ENCODE results near the gene KCNK16. TPM values are rescaled to one million over a fixed set of nuclear protein-coding genes. Genes with fewer than 3 reads are reported as not detected.
A peak's percentile ranks its signal among the peaks of the same experiment; 100 is the strongest.

KCNK16 gene
- total and polyA plus RNA-seq, 4 donors, result not detected

- Histone ChIP-seq H3K9ac (ENCODE audit: insufficient read depth in 1 of 2, low read length in 2 of 2) (no peak within 1 kb of the TSS), H3K4me1 (ENCODE audit: control insufficient read depth in 5 of 5, insufficient read depth in 5 of 5, low read length in 5 of 5) (peaks cover 0 to 19% (median 0%) of the 10 kb centered on the region in 5 donors), H3K36me3 (ENCODE audit: control insufficient read depth in 4 of 4, insufficient read depth in 4 of 4, low read length in 4 of 4) (no peaks in the 10 kb centered on the region), H3K27ac (ENCODE audit: low read depth in 1 of 2, low read length in 1 of 2) (no peak within 1 kb of the TSS), H3K9me3 (ENCODE audit: control insufficient read depth in 4 of 4, insufficient read depth in 3 of 4, low read length in 3 of 4) (peaks cover 0 to 5% (median 0%) of the 10 kb centered on the region in 4 donors), H3K27me3 (ENCODE audit: control insufficient read depth in 3 of 3, insufficient read depth in 3 of 3, low read length in 2 of 3) (peaks cover 0 to 33% (median 3%) of the 10 kb centered on the region in 3 donors), H3K4me3 (peak within 1 kb of the TSS; percentile 40)
- no peak for TF ChIP-seq CTCF (IDR thresholded peaks at IDR 0.05; ENCODE audit: control extremely low read depth, extremely low read depth)
- DNase-seq, result peak in 1 of 3 donors; percentile 24
- WGBS, 2 donors, result 4 to 13% methylated on average over 24 to 27 of the region's 28 CpGs
- no peak for ATAC-seq (ENCODE audit: insufficient read depth, low FRiP score)
Observed at GRCh38 chr6:39314273-39314795, 8.2 kb downstream of the KCNK16 start, which contains the start of gene KCNK17. TSS of gene KCNK17 (minus strand) at chr6:39314419. CDS start at chr6:39314320, 99 bp downstream.

GRCh38 chr6:39313526-39314272, 8.8 kb downstream of the KCNK16 start:
- no peak overlapping the region for H3K27ac ChIP-seq (ENCODE audit: low read depth in 1 of 2, low read length in 1 of 2)
- peaks cover 0 to 5% (median 0%) of the 10 kb centered on the region in 4 donors for H3K9me3 ChIP-seq (ENCODE audit: control insufficient read depth in 4 of 4, insufficient read depth in 3 of 4, low read length in 3 of 4)
- DNase-seq, result peak in 1 of 3 donors; percentile 10

GRCh38 chr6:39312912-39313525, 9.5 kb downstream of the KCNK16 start:
- Histone ChIP-seq H3K27ac (ENCODE audit: low read depth in 1 of 2, low read length in 1 of 2) (no peak overlapping the region), H3K27me3 (ENCODE audit: control insufficient read depth in 3 of 3, insufficient read depth in 3 of 3, low read length in 2 of 3) (peaks cover 0 to 33% (median 3%) of the 10 kb centered on the region in 3 donors), H3K9ac (ENCODE audit: insufficient read depth in 1 of 2, low read length in 2 of 2) (no peak overlapping the region), H3K4me3 (no peak overlapping the region), H3K36me3 (ENCODE audit: control insufficient read depth in 4 of 4, insufficient read depth in 4 of 4, low read length in 4 of 4) (peaks cover 0 to 3% (median 0%) of the 10 kb centered on the region in 4 donors), H3K9me3 (ENCODE audit: control insufficient read depth in 4 of 4, insufficient read depth in 3 of 4, low read length in 3 of 4) (peaks cover 0 to 5% (median 0%) of the 10 kb centered on the region in 4 donors), H3K4me1 (ENCODE audit: control insufficient read depth in 5 of 5, insufficient read depth in 5 of 5, low read length in 5 of 5) (peaks cover 0 to 19% (median 0%) of the 10 kb centered on the region in 5 donors)
- WGBS, 2 donors, result 15 to 21% methylated on average over 34 to 45 of the region's 45 CpGs
- ATAC-seq (ENCODE audit: insufficient read depth, low FRiP score), result no peak
- DNase-seq, result peak; percentile 33 to 46 (median 38)
- TF ChIP-seq CTCF (IDR thresholded peaks at IDR 0.05; ENCODE audit: control extremely low read depth, extremely low read depth), result no peak

More at GRCh38 chr6:39313526-39314272, 8.8 kb downstream of the KCNK16 start:
- peaks cover 0 to 33% (median 3%) of the 10 kb centered on the region in 3 donors for H3K27me3 ChIP-seq (ENCODE audit: control insufficient read depth in 3 of 3, insufficient read depth in 3 of 3, low read length in 2 of 3)
- ATAC-seq (ENCODE audit: insufficient read depth, low FRiP score), result no peak
- H3K36me3 ChIP-seq (ENCODE audit: control insufficient read depth in 4 of 4, insufficient read depth in 4 of 4, low read length in 4 of 4), result peaks cover 0 to 1% (median 0%) of the 10 kb centered on the region in 4 donors
- no peak overlapping the region for H3K9ac ChIP-seq (ENCODE audit: insufficient read depth in 1 of 2, low read length in 2 of 2)
- peaks cover 0 to 19% (median 0%) of the 10 kb centered on the region in 5 donors for H3K4me1 ChIP-seq (ENCODE audit: control insufficient read depth in 5 of 5, insufficient read depth in 5 of 5, low read length in 5 of 5)
- 1 to 2% methylated on average over 76 to 80 of the region's 80 CpGs for WGBS, 2 donors
- peak overlapping the region; percentile 40 for H3K4me3 ChIP-seq
- no peak for TF ChIP-seq CTCF (IDR thresholded peaks at IDR 0.05; ENCODE audit: control extremely low read depth, extremely low read depth)

All from lung (tissue), 12 donors.